Midbrain (tissue), 1 donor: ENCODE data around the gene GTPBP4.
"Not testable (repeated sequence)": the region's sequence is repeated elsewhere in the genome, so short reads cannot be mapped to it uniquely, and the experiment has no call there.

Experiments
- DNase-seq: peaks from one replicate; lab custom pipeline; 2025; lab: John Stamatoyannopoulos, UW

The GTPBP4 gene

DNA sequence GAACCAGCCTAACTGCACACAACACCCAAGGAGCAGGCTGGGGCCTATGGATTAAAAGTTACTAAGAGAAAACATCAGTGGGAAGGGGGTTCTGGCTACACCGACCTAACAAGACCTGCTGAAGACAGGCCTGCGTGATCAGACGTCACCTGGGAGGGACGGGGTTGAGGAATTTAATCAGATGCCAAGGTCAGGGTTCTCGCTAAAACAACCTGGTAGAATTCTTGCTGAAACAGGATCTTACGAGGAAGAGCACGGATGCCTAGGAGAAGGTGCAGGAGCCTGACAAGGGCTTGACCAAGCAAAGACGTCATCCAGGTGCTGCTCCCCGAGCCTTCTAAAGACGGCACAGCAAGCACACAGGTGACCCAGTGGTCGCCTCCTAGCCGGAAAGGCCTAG is 35.9 kb downstream of the GTPBP4 start:
- no peak for DNase-seq

DNA sequence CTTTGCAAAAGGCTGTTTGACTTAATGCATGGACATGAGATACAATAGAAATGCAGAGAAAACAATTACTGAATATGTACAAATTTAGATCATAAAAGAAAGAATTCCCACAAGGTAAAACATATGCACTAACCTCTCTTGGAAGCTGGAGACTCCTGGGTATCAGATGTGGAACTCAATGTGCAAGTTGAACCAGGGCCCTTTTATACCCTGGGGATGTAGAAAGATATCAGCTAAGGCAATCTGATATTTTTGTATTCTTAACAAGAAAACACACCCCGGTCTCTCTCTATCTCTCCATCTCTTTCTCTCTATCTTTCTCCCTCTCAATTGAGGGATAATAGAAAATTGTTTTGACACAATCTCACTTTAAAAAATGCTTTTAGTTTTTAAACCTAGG is 37.4 kb downstream of the GTPBP4 start, which contains the start of gene IDI2:
Gene IDI2, minus strand, starts transcription at position 177 of the 400 bp plus-strand sequence. CDS start 1,136 bp downstream, outside the sequence.
- DNase-seq, result no peak

DNA sequence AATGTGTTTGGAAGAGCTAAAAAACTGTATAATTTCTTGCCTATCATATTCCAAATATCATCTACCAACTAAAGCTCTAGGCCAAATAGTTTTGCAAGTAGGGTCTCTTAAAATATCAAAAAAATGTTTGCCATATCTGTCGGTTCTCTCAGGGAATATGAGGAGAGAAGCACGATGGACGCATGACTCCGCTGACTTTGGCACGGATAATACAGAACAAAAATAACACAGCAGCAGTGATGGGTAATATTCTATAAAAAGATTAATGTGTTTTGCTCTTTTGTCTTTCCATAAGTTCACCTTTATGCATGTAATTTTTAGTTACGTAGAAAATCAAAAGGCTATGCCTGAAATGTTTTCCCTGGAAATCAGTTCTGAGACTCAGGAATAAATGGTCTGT is 38.3 kb downstream of the GTPBP4 start:
- no peak for DNase-seq

DNA sequence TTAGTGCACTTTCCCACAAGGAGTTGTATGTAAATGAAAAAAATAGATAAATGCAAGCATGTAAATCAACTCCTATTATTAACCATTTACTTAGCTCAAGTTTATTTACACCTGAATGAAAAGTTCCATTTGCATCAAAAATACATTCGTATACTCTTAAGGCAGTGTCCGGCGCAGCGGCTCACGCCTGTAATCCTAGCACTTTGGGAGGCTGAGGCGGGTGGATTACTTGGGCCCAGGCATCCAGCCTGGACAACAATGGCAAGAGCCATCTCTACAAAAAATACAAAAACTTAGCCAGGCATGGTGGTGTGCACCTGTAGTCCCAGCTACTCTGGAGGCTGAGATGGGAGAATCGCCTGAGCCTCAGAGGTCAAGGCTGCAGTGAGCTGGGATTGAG is 41.6 kb downstream of the GTPBP4 start:
- no peak for DNase-seq

DNA sequence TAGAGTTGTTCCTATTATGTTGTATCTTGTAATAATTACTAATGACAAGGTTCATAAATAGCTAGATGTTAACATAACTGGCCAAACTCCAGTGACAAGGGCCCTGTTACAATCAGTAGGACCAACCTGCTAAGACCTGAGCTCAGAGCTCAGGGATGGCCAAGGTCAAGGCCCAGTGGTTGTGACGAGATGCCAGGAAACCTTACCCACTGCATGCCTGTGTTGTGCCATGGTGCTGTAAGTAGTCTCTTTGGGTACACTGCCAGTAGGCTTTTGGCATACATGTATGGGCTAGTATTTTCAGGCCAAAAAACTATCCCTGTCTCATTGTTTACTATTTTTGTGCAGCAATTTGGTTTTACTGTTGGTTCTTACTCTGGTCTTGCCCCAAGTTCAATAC is 45.4 kb downstream of the GTPBP4 start:
- DNase-seq, result no peak

DNA sequence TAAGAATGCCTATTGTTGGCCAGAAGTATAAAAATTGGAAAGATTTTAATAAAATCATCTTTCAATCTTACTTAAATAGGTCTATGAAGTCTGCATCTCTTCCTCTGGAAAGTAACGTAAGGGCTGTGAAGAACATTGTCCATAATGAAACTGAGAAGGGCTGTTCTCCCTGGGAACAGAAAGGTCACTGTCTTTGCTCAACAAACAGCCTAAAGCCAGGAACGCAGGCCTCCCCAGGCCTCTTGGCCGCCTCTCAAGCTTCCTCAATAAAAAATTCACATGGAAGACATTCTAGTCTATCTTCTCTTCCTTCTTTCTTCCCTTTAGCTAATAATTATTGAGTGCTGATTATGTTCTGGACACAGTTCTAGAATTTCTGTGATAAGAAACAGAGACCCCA is 46.5 kb downstream of the GTPBP4 start:
- DNase-seq, result peak; percentile 63

DNA sequence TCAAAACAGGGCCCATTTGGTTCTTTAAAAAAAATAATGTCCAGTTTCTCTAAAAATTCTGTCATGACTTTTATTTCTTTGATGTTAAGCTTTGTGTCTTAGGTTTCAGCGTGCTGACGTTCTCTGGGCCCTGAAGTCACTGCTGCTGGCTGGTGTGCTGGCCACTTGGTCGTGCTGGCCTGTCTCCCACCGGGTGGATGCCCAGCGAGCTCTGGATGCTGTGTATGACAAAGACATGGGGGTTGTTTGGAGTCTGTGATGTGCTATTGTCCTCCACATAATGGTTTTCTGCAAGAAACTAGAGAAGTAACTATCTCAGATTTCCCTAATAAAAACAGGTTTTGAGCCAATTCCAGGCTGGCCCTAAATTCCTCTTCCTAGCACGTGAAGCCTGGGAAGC is 47.0 kb downstream of the GTPBP4 start:
- DNase-seq, result peak; percentile 60

DNA sequence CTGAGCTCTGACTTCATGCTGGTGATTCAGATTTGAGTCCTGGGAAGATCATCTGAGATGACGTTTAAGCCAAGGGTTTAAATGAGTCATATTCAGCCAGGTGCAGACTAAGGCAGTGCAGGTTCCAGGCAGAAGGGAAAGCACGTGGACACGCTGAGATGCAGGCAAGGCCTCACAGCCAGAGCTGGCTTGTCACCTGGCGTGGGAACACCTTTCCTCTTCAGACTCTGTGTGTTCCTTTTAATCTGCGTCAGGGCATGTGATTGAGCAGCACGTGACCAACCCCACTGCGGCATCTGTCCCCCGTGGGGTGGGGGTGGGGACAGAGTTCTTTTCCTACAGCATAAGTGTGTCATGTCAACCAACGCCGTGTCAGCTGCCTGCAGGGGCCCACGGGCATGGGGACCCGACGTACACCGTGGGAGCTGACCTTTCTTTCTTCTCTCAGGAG is 48.1 kb downstream of the GTPBP4 start:
- no peak for DNase-seq

DNA sequence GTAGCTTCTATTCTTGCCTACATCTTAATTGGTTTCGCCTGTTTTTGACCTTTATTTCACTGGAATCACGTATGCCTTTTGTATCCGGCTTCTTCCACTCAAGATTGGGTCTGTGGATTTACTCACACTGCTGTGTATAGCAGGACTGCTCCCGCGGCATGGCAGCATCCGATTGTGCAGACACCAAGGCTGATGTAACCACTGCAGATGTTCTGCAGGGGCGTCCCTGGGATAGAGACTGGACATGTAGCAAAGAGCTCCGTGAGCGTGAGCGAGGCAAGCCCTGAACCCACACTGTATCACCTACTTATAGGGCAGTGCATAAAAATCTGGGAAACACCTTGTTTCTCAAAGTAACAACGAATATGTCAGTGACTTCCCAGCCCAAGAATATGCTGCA is 48.9 kb downstream of the GTPBP4 start:
- DNase-seq, result peak; percentile 42

DNA sequence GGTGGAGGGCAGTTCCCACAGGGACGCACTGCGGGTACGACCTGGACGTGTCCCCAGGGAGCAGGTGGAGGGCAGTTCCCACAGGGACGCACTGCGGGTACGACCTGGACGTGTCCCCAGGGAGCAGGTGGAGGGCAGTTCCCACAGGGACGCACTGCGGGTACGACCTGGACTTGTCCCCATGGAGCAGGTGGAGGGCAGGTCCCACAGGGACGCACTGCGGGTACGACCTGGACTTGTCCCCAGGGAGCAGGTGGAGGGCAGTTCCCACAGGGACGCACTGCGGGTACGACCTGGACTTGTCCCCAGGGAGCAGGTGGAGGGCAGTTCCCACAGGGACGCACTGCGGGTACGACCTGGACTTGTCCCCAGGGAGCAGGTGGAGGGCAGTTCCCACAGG is 50.5 kb downstream of the GTPBP4 start:
- DNase-seq, result not testable (repeated sequence)

DNA sequence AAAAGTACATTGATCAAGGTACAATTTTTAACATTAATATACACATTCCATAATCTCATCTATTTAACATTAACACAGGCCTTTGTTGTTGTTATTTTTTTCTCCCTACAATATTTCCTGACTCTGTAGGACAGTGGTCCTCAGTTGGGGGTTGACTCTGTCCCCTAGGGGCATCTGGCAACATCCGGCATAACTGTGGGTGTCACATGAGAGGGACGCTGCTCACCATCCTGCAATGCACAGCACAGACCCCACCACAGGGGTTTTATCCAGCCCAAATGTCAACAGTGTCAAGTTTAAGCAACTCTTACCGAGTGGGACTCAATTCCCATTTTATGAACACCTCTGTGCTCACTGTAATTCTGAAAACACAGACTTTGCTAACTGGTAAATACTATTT is 51.9 kb downstream of the GTPBP4 start:
- no peak for DNase-seq

DNA sequence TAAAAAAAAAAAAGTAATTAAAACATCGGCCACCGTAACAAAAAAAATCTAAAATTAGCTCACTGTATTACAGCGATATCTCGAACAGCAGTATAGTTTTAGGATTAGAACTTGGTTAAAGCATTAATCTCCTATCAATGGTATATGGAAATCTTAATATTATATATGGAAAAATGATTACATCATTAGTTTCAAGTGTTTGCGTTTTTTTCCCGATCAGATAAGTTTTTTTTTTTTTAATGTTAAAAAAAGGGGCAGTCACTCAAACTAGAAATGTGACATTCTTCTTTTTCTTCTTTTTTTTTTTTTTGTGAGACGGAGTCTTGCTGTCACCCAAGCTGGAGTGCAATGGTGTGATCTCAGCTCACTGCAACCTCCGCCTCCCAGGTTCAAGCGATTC is 53.3 kb downstream of the GTPBP4 start:
- no peak for DNase-seq

DNA sequence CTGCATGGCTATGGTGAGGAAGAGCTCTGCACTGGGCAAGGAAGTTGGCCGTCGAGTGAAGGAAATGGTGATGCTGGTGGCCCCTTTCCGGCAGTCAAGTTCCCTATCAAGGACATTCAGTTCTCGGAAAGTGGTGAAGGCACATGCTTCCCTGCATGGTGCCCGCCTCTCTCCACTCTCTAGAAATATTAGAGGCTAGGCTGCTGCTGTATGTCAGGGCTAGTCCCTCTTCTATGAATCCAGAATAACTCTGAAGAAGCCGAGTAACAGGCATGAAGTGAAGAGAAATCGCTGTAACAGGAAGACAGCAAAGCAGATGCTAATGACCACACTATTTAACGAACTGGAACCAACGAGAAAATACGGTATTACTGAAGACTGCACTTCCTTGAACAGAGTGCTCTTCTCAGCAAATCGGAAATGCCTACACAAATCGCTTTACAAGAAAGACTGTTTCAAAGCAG is 55.3 kb downstream of the GTPBP4 start:
- DNase-seq, result peak; percentile 43

DNA sequence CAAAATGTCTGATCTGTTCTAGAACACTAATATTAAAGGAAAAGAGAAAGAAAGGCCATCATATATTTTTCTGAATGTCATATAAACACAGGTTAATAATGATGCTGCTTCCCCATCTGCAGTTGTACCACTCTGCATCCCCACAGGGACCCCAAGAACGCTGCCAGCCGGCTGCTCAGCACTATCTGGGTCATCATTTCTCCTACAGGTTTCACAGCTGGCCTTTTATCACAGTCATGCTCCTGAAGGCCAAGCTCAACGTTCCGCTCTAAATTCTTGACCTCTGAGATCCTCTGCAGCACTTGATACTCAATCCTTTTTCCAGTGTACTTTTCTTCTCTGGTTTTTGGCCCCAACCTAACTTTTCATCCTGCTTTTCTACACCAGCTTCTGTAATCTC is 55.9 kb downstream of the GTPBP4 start:
- DNase-seq, result no peak

DNA sequence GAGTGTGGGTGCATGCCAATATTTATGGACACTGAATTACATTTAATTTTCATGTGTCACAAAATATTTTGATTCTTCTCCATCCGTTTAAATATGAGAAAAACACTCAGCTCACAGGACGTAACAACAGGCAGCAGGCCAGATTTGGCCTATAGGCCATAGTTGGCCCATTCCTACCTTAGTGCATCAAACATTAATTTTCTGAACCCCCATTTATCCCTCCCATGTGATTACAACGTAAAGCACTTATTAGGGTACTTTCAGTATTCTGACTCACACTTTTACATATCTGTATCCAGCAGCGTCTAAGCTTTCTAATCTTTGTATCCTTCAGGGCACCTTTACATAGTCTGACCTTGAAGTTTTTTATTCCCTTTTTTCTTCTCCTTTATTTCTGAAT is 56.7 kb downstream of the GTPBP4 start:
- no peak for DNase-seq

DNA sequence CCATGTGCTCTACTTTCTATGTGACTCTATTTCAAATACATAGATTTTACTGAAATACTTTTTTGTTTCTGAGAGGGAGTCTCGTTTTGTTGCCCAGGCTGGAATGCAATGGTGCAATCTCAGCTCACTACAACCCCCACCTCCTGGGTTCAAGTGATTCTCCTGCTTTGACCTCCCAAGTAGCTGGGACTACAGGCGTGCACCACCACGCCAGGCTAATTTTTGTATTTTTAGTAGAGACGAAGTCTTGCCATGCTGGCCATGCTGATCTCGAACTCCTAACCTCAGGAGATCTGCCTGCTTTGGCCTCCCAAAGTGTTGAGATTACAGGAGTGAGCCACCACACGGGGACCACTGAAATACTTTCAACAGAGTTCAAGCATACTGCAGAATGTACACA is 57.2 kb downstream of the GTPBP4 start:
- no peak for DNase-seq

DNA sequence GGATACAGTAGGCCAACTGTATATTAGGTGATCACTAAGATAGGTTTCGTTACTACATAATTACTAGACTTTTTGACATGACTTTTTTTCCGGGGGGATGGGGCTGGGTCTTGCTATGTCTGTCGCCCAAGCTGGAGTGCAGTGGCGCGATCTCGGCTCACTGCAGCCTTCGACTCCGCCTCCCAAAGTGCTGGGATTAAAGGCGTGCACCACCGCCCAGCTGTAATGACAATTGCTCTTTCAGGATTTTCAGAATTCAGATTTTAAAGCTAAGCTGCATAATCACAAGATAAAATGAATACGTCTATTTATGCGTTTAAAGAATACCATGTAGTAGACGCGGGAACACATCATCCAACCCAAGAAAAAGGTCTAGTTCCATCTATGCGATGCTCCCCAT is 59.7 kb downstream of the GTPBP4 start:
- peak; percentile 51 for DNase-seq

DNA sequence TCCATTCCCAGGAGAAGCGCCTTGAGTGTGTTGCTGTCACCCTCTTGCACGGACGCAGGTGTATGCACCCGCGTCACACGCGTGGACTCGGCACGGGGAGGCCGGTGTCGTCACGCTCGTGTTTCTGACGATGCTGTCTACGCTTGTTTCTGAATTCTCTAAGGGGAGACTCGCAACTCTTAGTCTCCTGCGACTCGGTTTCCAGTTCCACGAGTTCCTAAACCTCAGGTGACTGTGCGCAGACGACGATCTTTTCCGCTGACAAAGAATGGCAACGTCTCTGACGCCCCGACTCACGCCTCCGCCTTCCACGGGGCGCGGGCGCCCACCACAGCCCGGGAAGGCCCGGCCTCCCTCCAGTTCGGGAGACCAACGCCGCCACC is 60.1 kb downstream of the GTPBP4 start:
- peak; percentile 77 for DNase-seq

DNA sequence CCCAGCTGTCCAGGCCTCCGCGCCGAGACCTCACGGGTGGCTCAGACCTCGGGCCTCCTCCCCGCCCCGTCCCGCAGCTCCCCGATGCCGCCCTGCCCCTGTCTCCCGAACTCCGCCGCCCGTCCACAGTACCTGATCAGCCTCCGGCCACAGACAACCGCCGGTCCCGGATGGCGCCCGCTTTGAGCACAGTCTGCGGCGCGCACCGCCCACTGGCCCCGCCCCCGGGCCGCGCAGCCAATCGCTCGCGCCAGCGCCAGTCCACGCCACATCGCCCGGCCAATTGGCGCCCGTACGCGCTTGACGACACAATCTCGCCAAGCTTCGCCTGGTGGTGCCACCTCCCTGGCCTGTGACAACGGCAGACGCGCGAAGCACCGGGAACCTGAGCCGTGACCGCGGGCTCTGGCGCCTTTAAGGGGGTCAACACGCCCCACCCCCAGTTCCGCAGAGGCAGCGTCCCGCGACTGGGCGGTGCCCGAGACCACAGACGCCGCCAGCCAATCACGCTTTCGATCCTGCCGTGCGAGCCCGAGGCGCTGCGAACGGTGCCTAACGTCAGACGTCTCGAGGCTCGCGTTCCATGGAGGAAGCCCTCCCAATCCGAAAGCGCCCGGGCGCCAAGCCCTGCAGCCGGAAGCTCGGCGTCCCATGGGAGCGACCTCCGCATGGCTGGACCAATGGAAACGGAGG is 60.6 kb downstream of the GTPBP4 start, which contains the start of gene IDI1:
Gene IDI1, minus strand, starts transcription at position 388 of the 693 bp plus-strand sequence. Its CDS starts 116 bp downstream, at position 272.
- DNase-seq, result peak; percentile 97

DNA sequence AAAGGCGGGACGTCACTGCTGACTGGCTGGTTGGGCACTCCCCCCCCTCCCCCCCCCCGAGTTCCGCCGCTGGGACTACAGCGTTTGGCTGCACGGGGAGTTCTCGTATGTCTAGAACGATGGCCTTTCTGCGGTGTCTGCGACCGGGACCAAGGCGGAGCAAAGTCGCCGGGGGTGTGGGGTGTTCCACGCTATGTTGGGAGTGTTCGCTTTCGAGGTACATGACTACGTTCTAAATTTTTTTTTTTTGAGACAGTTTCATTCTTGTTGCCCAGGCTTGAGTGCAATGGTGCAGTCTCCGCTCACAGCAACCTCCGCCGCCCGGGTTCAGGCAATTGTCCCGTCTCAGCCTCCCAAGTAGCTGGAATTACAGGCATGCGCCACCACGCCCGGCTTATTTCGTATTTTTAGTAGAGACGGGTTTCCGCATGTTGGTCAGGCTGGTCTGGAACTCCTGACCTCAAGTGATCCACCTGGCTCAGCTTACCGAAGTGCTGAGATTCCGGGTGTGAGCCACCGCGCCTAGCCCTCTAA is 61.3 kb downstream of the GTPBP4 start:
- DNase-seq, result no peak

DNA sequence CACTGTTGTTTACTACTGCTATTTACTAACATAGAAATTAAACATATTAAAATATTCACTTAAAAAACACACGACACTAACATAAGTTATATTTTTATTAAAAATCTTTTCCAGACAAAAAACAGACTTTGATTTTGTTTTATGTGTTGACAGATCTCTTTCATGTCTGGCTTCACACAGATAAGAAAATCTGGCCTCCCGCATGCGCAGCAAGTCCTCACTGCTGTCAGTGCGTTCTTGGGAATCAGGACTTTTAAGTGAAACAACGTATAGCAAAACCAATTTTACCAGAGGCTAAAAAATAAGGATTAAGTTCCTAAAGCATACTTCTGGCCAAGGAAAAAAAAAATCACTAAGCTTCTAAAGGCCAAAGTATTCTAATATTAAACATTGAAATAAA is 61.9 kb downstream of the GTPBP4 start:
- no peak for DNase-seq

DNA sequence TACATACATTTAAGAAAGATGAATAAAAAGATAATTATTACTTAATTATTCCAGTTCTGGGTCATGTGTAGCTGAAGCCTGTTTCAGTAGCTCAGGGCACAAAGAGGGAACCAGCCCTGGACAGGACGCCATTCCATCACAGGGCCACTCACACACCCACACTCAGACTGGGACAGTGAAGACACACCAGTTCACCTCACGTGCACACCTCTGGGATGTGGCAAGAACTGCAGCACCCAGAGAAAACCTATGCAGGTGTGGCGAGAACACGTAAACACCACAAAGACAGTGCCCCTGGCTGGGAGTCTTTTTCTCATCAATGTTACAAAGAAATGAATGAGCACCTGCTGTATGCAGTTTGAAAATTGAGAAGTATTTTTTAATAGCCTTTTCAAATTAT is 62.3 kb downstream of the GTPBP4 start:
- no peak for DNase-seq

DNA sequence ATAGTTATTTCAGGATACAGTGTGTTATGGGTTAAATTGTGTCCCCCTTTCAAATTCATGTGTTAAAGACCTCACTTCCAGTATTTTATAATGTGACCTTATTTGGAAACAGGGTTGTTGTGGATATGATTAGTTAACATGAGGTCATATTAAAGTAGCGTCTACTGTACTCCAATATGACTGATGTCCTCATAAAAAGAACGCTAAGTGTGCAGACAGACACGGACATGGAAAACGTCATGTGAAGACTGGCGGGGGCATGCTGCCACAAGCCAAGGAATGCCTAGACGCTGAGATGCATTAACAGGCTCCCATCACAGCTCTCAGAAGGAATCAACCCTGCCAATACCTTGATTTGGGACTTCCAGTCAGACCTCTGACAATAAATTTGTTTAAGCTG is 66.5 kb downstream of the GTPBP4 start:
- DNase-seq, result no peak
